Testis (tissue), 2 donors: ENCODE data around the gene ATG9A.

Experiments used
- CTCF ChIP-seq, 3 experiments: fragments of 450-650 bp in 2 of 3; fragments of 200-600 bp in 1 of 3; sonication (generic) in 1 of 3; IDR thresholded peaks; one replicate each; pipeline ENCODE4 v1.5.1; 2016 to 2019; ENCODE audit warnings: antibody characterized with exemption in 3 of 3, mild to moderate bottlenecking in 2 of 3, moderate library complexity in 1 of 3
- POLR2A ChIP-seq: fragments of 450-650 bp; IDR thresholded peaks from one replicate; pipeline ENCODE4 v1.6.1; 2017; ENCODE audit warnings: antibody characterized with exemption, mild to moderate bottlenecking, moderate library complexity

- TF ChIP-seq POLR2A: no peak
- no peak for TF ChIP-seq CTCF (IDR thresholded peaks at IDR 0.05)
Measured at GRCh38 chr2:219244789-219245147, 15.3 kb upstream of the ATG9A start.
